CD1c-positive myeloid dendritic cell (primary cell): ENCODE results near the gene HOXC4.
"Not testable (repeated sequence)": the region's sequence is repeated elsewhere in the genome, so short reads cannot be mapped to it uniquely, and the experiment has no call there.

ENCODE experiments used
- DNase-seq: peaks from one replicate; pipeline ENCODE4 v3.0.0-alpha.2; 2016; ENCODE audit errors: extremely low spot score

Gene HOXC4

GRCh38 chr12:54055552-54055951 is 1.9 kb downstream of the HOXC4 start:
- DNase-seq: no peak

- DNase-seq: no peak
Measured at GRCh38 chr12:54056110-54056509, 2.5 kb downstream of the HOXC4 start.

GRCh38 chr12:54058128-54058768 is 4.6 kb downstream of the HOXC4 start:
- no peak for DNase-seq

- DNase-seq: no peak
Measured at GRCh38 chr12:54059668-54060067, 6.0 kb downstream of the HOXC4 start.

- no peak for DNase-seq
Measured at GRCh38 chr12:54060174-54060974, 6.7 kb downstream of the HOXC4 start.

GRCh38 chr12:54060975-54061778 is 7.5 kb downstream of the HOXC4 start:
- DNase-seq: no peak

- DNase-seq: no peak
Measured at GRCh38 chr12:54065677-54066076, 12.0 kb downstream of the HOXC4 start.

GRCh38 chr12:54066408-54066807 is 12.8 kb downstream of the HOXC4 start:
- no peak for DNase-seq

GRCh38 chr12:54068418-54069070 is 14.9 kb downstream of the HOXC4 start:
- DNase-seq: no peak

- DNase-seq: no peak
Measured at GRCh38 chr12:54071942-54072341, 18.3 kb downstream of the HOXC4 start.

- DNase-seq: no peak
Measured at GRCh38 chr12:54074308-54074707, 20.7 kb downstream of the HOXC4 start.

GRCh38 chr12:54075409-54075808 is 21.8 kb downstream of the HOXC4 start:
- DNase-seq: no peak

GRCh38 chr12:54075974-54076373 is 22.3 kb downstream of the HOXC4 start:
- no peak for DNase-seq

- not testable (repeated sequence) for DNase-seq
Measured at GRCh38 chr12:54077843-54078242, 24.2 kb downstream of the HOXC4 start.

- DNase-seq: not testable (repeated sequence)
Measured at GRCh38 chr12:54079115-54079514, 25.5 kb downstream of the HOXC4 start.

- DNase-seq: not testable (repeated sequence)
Measured at GRCh38 chr12:54080008-54080924, 26.6 kb downstream of the HOXC4 start.

GRCh38 chr12:54081053-54081514 is 27.4 kb downstream of the HOXC4 start:
- not testable (repeated sequence) for DNase-seq

GRCh38 chr12:54081581-54082396 is 28.2 kb downstream of the HOXC4 start:
- DNase-seq: not testable (repeated sequence)

- DNase-seq: no peak
Measured at GRCh38 chr12:54082397-54082892, 28.8 kb downstream of the HOXC4 start.

GRCh38 chr12:54088011-54088410 is 34.4 kb downstream of the HOXC4 start:
- DNase-seq: not testable (repeated sequence)
